SK-N-SH (cell line): ENCODE results near the gene MYO7A. TPM values are rescaled to one million over a fixed set of nuclear protein-coding genes. Genes with fewer than 3 reads are reported as not detected.

Experiments
- CTCF ChIA-PET: fragments of 300-600, 350-600 bp; formaldehyde crosslinking; extraction: SDS; loops from one replicate; lab custom pipeline; 2021; lab: Yijun Ruan, JAX
- POLR2A ChIA-PET: fragments of 350-600 bp; sonication (Branson Sonifier 250); formaldehyde crosslinking; extraction: SDS; loops from one replicate; lab custom pipeline; 2020; ENCODE audit warnings: antibody characterized with exemption, inconsistent platforms; lab: Yijun Ruan, JAX
- DNase-seq: peaks from one replicate; pipeline ENCODE4 v3.0.0; 2012
- H2AFZ ChIP-seq: fragments of 200-600 bp; sonication (generic); 2 replicates; pipeline ENCODE4 v1.8.1; 2016; ENCODE audit warnings: antibody characterized with exemption, mild to moderate bottlenecking, low read depth
- H3F3A ChIP-seq: fragments of 200-600 bp; sonication (generic); replicated peaks from 2 replicates; pipeline ENCODE3; 2016; ENCODE audit warnings: antibody characterized with exemption, mild to moderate bottlenecking; ENCODE audit not compliant: insufficient read depth
- H3K27ac ChIP-seq, 2 experiments: fragments of 200-500 bp in 1 of 2; fragments of 200-600 bp in 1 of 2; sonication (Bioruptor generic) in 1 of 2; sonication (generic), shearing (Covaris generic) in 1 of 2; 2 replicates each; pipeline versions ENCODE4 v1.5.1 to v1.6.1; 2014 to 2016; ENCODE audit warnings: low read depth in 2 of 2, inconsistent platforms in 1 of 2, low read length in 1 of 2, mild to moderate bottlenecking in 1 of 2, mixed read lengths in 1 of 2
- H3K27me3 ChIP-seq: fragments of 200-600 bp; sonication (generic), shearing (Covaris generic); 2 replicates; pipeline ENCODE4 v1.6.1; 2016; ENCODE audit warnings: mixed run types; ENCODE audit not compliant: insufficient read depth
- H3K36me3 ChIP-seq, 2 experiments: fragments of 200-500 bp in 1 of 2; fragments of 200-600 bp in 1 of 2; sonication (Bioruptor generic) in 1 of 2; sonication (generic) in 1 of 2; replicated peaks in 1 of 2; 2 replicates each; pipeline versions ENCODE3 to v1.5.1; 2014 to 2016; ENCODE audit warnings: low read length in 1 of 2, mild to moderate bottlenecking in 1 of 2; ENCODE audit not compliant: insufficient read depth in 2 of 2, control insufficient read depth in 1 of 2
- H3K4me1 ChIP-seq, 2 experiments: fragments of 200-500 bp in 1 of 2; fragments of 200-600 bp in 1 of 2; sonication (Bioruptor generic) in 1 of 2; sonication (generic), shearing (Covaris generic) in 1 of 2; 2 replicates each; pipeline versions ENCODE4 v1.5.1 to v1.6.1; 2014 to 2016; ENCODE audit warnings: low read depth in 1 of 2, low read length in 1 of 2, mixed run types in 1 of 2; ENCODE audit not compliant: insufficient read depth in 2 of 2, control insufficient read depth in 1 of 2
- H3K4me2 ChIP-seq: fragments of 200-600 bp; sonication (generic), shearing (Covaris generic); 2 replicates; pipeline ENCODE4 v1.6.1; 2017; ENCODE audit warnings: mixed run types
- H3K4me3 ChIP-seq, 2 experiments: fragments of 200-500 bp in 1 of 2; fragments of 200-600 bp in 1 of 2; sonication (Bioruptor generic) in 1 of 2; sonication (generic), shearing (Covaris generic) in 1 of 2; 2 replicates each; pipeline versions ENCODE4 v1.5.1 to v1.8.1; 2014 to 2016; ENCODE audit warnings: low read depth in 2 of 2, inconsistent platforms in 1 of 2, low read length in 1 of 2, mild to moderate bottlenecking in 1 of 2, mixed read lengths in 1 of 2, moderate library complexity in 1 of 2
- H3K79me2 ChIP-seq: fragments of 200-600 bp; sonication (generic); 2 replicates; pipeline ENCODE4 v1.8.1; 2017; ENCODE audit warnings: mild to moderate bottlenecking; ENCODE audit not compliant: insufficient read depth
- H3K9ac ChIP-seq: fragments of 200-600 bp; sonication (generic); 2 replicates; pipeline ENCODE4 v1.6.1; 2017; ENCODE audit warnings: mixed run types
- H3K9me2 ChIP-seq: fragments of 200-600 bp; sonication (generic); 2 replicates; pipeline ENCODE4 v1.6.1; 2017; ENCODE audit warnings: mixed run types
- H3K9me3 ChIP-seq: fragments of 200-600 bp; sonication (generic); 2 replicates; pipeline ENCODE4 v1.6.1; 2017; ENCODE audit warnings: mixed run types, mild to moderate bottlenecking, moderate library complexity
- H4K20me1 ChIP-seq: fragments of 200-600 bp; sonication (generic); 2 replicates; pipeline ENCODE4 v1.6.1; 2017; ENCODE audit warnings: mild to moderate bottlenecking, mixed run types; ENCODE audit not compliant: insufficient read depth
- ELF1 ChIP-seq: IDR thresholded peaks from 2 replicates; pipeline ENCODE4 v1.4.0; 2012
- EZH2phosphoT487 ChIP-seq: fragments of 200-600 bp; sonication (generic); IDR thresholded peaks from 2 replicates; pipeline ENCODE4 v1.6.1; 2017; ENCODE audit warnings: low read depth, mixed run types, mild to moderate bottlenecking, antibody characterized with exemption, moderate library complexity, borderline replicate concordance
- FOSL2 ChIP-seq: IDR thresholded peaks from 2 replicates; pipeline ENCODE4 v1.4.0; 2012; ENCODE audit warnings: low read depth, mild to moderate bottlenecking, moderate library complexity, borderline replicate concordance
- FOXJ3 ChIP-seq: sonication (generic); formaldehyde crosslinking; IDR thresholded peaks from 2 replicates; pipeline ENCODE4 v1.5.1; 2020; ENCODE audit warnings: mild to moderate bottlenecking, missing genetic modification reagents
- JUND ChIP-seq: IDR thresholded peaks from 2 replicates; pipeline ENCODE4 v1.4.0; 2012
- MEF2A ChIP-seq: IDR thresholded peaks from 2 replicates; pipeline ENCODE4 v1.4.0; 2012; ENCODE audit warnings: low read depth, borderline replicate concordance
- MXI1 ChIP-seq: IDR thresholded peaks from 2 replicates; pipeline ENCODE4 v1.6.1; 2012; ENCODE audit warnings: mild to moderate bottlenecking, low read depth, low read length, improper control_type of control experiment
- NFIC ChIP-seq: IDR thresholded peaks from 2 replicates; pipeline ENCODE4 v1.4.0; 2012; ENCODE audit warnings: borderline replicate concordance
- RAD21 ChIP-seq: IDR thresholded peaks from 2 replicates; pipeline ENCODE4 v1.6.1; 2012; ENCODE audit warnings: mild to moderate bottlenecking, low read length
- RFX5 ChIP-seq: IDR thresholded peaks from 2 replicates; pipeline ENCODE4 v1.6.1; 2012; ENCODE audit warnings: mild to moderate bottlenecking, improper control_type of control experiment, low read length
- SIN3A ChIP-seq: IDR thresholded peaks from 2 replicates; pipeline ENCODE4 v1.6.1; 2012; ENCODE audit warnings: low read depth, mild to moderate bottlenecking, low read length, moderate library complexity, borderline replicate concordance
- SMC3 ChIP-seq: IDR thresholded peaks from 2 replicates; pipeline ENCODE4 v1.6.1; 2012; ENCODE audit warnings: low read depth, low read length, improper control_type of control experiment
- TAF1 ChIP-seq: IDR thresholded peaks from 2 replicates; pipeline ENCODE4 v1.6.1; 2012; ENCODE audit warnings: low read depth, mild to moderate bottlenecking, low read length, moderate library complexity, borderline replicate concordance
- TEAD4 ChIP-seq: IDR thresholded peaks from 2 replicates; pipeline ENCODE4 v1.4.0; 2012; ENCODE audit warnings: mild to moderate bottlenecking, borderline replicate concordance; ENCODE audit not compliant: insufficient read depth
- WGBS: methylation state at CpG from one replicate; pipeline ENCODE4 v1.1.6; 2017; ENCODE audit warnings: low lambda C conversion rate; 5-methylcytosine and 5-hydroxymethylcytosine counted together
- polyA plus RNA-seq, 3 experiments: library from polyadenylated mRNA; depleted of rRNA; stranded (reverse); fragments of >200 nt; gene quantifications; 2 replicates each; pipeline ENCODE4 v1.2.3, GENCODE V29; 2012
- TF ChIP-seq, protein P1 (sequence below): IDR thresholded peaks from 2 replicates; pipeline ENCODE4 v1.4.0; 2012; ENCODE audit warnings: low read depth
- TF ChIP-seq, protein P2 (sequence below): fragments of 200-600 bp; sonication (generic); IDR thresholded peaks from 2 replicates; pipeline ENCODE4 v1.6.1; 2017; ENCODE audit warnings: antibody characterized with exemption, mild to moderate bottlenecking, moderate library complexity
- TF ChIP-seq, protein P3 (sequence below): fragments of 150-350 bp; IDR thresholded peaks from 2 replicates; pipeline ENCODE4 v1.6.1; 2016; ENCODE audit warnings: mild to moderate bottlenecking, low read depth, low read length
- TF ChIP-seq, protein P4 (sequence below): IDR thresholded peaks from 2 replicates; pipeline ENCODE4 v1.6.1; 2012; ENCODE audit warnings: mild to moderate bottlenecking, low read depth, low read length, moderate library complexity
- TF ChIP-seq, protein P5 (sequence below): IDR thresholded peaks from 2 replicates; pipeline ENCODE4 v1.4.0; 2012; ENCODE audit warnings: low read depth, borderline replicate concordance

Gene MYO7A
- polyA plus RNA-seq, 1 of the 3 experiments (the other 2 are of a cell fraction), result 0.08 TPM

GRCh38 chr11:77208535-77208934 is 80.5 kb downstream of the MYO7A start:
- no peak overlapping the region for H3K4me2 ChIP-seq
- H3K79me2 ChIP-seq, result no peaks in the 10 kb centered on the region
- no peaks in the 10 kb centered on the region for H3K36me3 ChIP-seq
- ChIA-PET POLR2A (no interaction called here), CTCF (interaction anchor here (0.7 to 0.9 kb wide), 2 partner anchors 53 to 340 kb away, joined by 3 read pairs; no protein-coding TSS in a partner anchor)
- H3K27ac ChIP-seq, result no peak overlapping the region
- no peaks in the 10 kb centered on the region for H3F3A ChIP-seq
- H3K4me1 ChIP-seq, result no peaks in the 10 kb centered on the region
- WGBS, result 70% methylated on average over 6 of the region's 11 CpGs
- no peaks in the 10 kb centered on the region for H3K27me3 ChIP-seq
- no peak overlapping the region for H3K4me3 ChIP-seq
- no peaks in the 10 kb centered on the region for H4K20me1 ChIP-seq
- H3K9me2 ChIP-seq, result no peaks in the 10 kb centered on the region
- no peak for DNase-seq
- H3K9ac ChIP-seq, result no peak overlapping the region
- H3K9me3 ChIP-seq, result no peaks in the 10 kb centered on the region
- H2AFZ ChIP-seq, result no peak overlapping the region
- no peak for TF ChIP-seq TEAD4
- TF ChIP-seq MXI1, result no peak

GRCh38 chr11:77209663-77210062 is 81.6 kb downstream of the MYO7A start:
- TF ChIP-seq FOSL2 (no peak), NFIC (no peak), JUND (no peak), MXI1 (no peak), TAF1 (no peak), RFX5 (no peak), EZH2phosphoT487 (no peak), ELF1 (no peak), RAD21 (no peak), MEF2A (no peak), SMC3 (no peak), SIN3A (no peak), FOXJ3 (no peak)
- TF ChIP-seq, protein P1, sequence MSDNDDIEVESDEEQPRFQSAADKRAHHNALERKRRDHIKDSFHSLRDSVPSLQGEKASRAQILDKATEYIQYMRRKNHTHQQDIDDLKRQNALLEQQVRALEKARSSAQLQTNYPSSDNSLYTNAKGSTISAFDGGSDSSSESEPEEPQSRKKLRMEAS, result no peak
- TF ChIP-seq, protein P2, sequence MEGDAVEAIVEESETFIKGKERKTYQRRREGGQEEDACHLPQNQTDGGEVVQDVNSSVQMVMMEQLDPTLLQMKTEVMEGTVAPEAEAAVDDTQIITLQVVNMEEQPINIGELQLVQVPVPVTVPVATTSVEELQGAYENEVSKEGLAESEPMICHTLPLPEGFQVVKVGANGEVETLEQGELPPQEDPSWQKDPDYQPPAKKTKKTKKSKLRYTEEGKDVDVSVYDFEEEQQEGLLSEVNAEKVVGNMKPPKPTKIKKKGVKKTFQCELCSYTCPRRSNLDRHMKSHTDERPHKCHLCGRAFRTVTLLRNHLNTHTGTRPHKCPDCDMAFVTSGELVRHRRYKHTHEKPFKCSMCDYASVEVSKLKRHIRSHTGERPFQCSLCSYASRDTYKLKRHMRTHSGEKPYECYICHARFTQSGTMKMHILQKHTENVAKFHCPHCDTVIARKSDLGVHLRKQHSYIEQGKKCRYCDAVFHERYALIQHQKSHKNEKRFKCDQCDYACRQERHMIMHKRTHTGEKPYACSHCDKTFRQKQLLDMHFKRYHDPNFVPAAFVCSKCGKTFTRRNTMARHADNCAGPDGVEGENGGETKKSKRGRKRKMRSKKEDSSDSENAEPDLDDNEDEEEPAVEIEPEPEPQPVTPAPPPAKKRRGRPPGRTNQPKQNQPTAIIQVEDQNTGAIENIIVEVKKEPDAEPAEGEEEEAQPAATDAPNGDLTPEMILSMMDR, result no peak
- TF ChIP-seq, protein P3, sequence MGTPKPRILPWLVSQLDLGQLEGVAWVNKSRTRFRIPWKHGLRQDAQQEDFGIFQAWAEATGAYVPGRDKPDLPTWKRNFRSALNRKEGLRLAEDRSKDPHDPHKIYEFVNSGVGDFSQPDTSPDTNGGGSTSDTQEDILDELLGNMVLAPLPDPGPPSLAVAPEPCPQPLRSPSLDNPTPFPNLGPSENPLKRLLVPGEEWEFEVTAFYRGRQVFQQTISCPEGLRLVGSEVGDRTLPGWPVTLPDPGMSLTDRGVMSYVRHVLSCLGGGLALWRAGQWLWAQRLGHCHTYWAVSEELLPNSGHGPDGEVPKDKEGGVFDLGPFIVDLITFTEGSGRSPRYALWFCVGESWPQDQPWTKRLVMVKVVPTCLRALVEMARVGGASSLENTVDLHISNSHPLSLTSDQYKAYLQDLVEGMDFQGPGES, result no peak
- TF ChIP-seq, protein P4, sequence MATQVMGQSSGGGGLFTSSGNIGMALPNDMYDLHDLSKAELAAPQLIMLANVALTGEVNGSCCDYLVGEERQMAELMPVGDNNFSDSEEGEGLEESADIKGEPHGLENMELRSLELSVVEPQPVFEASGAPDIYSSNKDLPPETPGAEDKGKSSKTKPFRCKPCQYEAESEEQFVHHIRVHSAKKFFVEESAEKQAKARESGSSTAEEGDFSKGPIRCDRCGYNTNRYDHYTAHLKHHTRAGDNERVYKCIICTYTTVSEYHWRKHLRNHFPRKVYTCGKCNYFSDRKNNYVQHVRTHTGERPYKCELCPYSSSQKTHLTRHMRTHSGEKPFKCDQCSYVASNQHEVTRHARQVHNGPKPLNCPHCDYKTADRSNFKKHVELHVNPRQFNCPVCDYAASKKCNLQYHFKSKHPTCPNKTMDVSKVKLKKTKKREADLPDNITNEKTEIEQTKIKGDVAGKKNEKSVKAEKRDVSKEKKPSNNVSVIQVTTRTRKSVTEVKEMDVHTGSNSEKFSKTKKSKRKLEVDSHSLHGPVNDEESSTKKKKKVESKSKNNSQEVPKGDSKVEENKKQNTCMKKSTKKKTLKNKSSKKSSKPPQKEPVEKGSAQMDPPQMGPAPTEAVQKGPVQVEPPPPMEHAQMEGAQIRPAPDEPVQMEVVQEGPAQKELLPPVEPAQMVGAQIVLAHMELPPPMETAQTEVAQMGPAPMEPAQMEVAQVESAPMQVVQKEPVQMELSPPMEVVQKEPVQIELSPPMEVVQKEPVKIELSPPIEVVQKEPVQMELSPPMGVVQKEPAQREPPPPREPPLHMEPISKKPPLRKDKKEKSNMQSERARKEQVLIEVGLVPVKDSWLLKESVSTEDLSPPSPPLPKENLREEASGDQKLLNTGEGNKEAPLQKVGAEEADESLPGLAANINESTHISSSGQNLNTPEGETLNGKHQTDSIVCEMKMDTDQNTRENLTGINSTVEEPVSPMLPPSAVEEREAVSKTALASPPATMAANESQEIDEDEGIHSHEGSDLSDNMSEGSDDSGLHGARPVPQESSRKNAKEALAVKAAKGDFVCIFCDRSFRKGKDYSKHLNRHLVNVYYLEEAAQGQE, result no peak
- TF ChIP-seq, protein P5, sequence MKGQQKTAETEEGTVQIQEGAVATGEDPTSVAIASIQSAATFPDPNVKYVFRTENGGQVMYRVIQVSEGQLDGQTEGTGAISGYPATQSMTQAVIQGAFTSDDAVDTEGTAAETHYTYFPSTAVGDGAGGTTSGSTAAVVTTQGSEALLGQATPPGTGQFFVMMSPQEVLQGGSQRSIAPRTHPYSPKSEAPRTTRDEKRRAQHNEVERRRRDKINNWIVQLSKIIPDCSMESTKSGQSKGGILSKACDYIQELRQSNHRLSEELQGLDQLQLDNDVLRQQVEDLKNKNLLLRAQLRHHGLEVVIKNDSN, result no peak

More at GRCh38 chr11:77209663-77210062, 81.6 kb downstream of the MYO7A start:
- Histone ChIP-seq H3K36me3 (no peaks in the 10 kb centered on the region), H3K79me2 (no peaks in the 10 kb centered on the region), H2AFZ (no peak overlapping the region), H3K27ac (no peak overlapping the region), H3K4me3 (no peak overlapping the region), H3K9ac (no peak overlapping the region), H3K9me3 (no peaks in the 10 kb centered on the region), H3K9me2 (no peaks in the 10 kb centered on the region), H3F3A (no peaks in the 10 kb centered on the region), H3K27me3 (no peaks in the 10 kb centered on the region), H3K4me2 (no peak overlapping the region), H4K20me1 (no peaks in the 10 kb centered on the region), H3K4me1 (no peaks in the 10 kb centered on the region)
- POLR2A ChIA-PET, result no interaction called here
- 84% methylated on average over 4 of the region's 4 CpGs for WGBS
- DNase-seq, result no peak
- CTCF ChIA-PET, result no interaction called here
